SK-MEL-5 (cell line): ENCODE measurements around the gene PGGHG. TPM values are rescaled to one million over a fixed set of nuclear protein-coding genes. Genes with fewer than 3 reads are reported as not detected.
"Not testable (repeated sequence)": the region's sequence is repeated elsewhere in the genome, so short reads cannot be mapped to it uniquely, and the experiment has no call there.

Experiments used
- DNase-seq: peaks from one replicate; pipeline ENCODE4 v3.0.0-alpha.2; 2016; ENCODE audit warnings: low read depth, low spot score
- in situ Hi-C: cut with HindIII; loops from 2 replicates; pipeline ENCODE4 v1.10.0; 2016; ENCODE audit warnings: low sequenced_read_pairs, high pct_unique_total_duplicates, low pct_unique_long_range_greater_than_20kb
- total RNA-seq: library from RNA; depleted of rRNA; stranded (reverse); fragments of >200 nt; shearing (Covaris generic); gene quantifications from 2 replicates; pipeline ENCODE4 v1.2.3, GENCODE V29; 2014

The PGGHG gene
- total RNA-seq, 1 experiment from 2014 or later: 12.6 TPM

DNA sequence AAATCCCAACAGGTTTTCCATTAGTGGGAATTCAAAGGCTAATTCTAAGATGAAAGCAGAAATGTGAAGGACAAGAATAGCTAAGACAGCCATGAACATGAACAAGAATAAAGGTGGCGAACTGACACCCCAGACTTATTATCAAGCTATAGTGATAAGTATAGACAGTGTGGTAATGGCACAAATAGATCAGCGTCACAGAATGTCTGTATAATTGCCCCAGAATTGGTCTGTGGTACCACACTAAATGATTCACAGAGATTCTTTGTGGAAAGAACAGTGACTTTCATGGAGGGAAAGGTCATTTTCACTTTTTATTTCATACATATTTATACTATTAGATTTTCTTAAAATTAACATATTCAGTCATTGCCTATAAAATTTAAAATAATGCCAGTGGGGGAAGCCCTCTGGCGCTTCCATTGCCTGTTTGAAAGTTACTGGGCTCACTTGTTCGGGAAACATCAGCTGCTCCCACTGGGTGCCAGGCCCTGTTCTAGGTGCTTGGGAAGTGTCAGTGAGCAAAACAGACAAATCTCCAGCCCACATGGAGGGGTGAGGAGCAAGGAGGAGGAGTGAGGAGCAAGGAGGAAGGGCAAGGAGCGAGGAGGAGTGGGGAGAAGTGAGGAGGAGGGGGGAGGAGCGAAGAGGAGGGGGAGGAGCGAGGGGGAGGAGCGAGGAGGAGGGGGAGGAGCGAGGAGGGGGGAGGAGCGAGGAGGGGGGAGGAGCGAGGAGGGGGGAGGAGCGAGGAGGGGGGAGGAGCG is 22.1 kb upstream of the PGGHG start:
- peak; percentile 56 for DNase-seq
- in situ Hi-C loops: no loop called here

DNA sequence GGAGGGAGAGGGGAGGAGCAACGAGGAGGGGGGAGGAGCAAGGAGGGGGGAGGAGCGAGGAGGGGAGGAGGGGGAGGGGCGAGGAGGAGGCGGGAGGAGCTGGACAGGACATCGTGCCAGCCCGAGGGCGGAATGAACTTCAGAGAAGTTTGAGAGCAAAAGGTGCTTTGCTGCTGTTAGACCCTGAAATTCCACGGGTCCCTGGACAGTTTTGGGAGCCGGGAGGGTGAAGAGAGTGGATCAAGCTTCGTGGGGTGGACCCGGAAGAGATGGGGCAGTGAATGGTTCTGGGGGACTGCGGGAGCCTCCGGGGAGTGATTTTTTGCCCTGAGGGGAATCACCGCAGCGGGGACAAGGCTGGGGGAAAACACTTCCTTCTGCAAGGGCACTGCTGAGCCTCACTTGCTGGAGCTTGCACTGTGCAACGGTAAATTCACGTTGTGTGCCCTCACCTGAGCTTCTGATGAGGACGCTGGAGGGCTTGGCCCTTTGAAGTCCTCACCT is 21.4 kb upstream of the PGGHG start:
- peak; percentile 51 for DNase-seq
- in situ Hi-C loops: no loop called here

DNA sequence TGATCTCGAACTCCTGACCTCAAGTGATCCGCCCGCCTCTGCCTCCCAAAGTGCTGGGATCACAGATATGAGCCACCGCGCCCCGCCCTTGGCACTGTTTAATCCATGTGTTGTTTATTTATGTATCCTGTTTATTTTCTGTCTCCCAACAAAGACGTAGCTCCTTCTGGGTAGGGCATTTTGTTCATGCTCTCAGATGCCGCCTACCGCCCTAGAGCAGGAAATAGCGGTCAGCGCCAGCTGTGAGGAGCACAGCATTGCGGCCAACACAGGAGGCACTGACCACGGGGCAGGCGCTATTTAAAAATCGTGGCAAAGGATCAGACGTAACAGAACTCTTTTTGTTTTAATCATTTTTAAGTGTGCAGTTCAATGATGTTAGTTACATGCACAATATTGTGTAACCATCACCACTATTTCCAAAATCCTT is 20.2 kb upstream of the PGGHG start:
- in situ Hi-C loops: not testable (repeated sequence)
- peak; percentile 92 for DNase-seq

DNA sequence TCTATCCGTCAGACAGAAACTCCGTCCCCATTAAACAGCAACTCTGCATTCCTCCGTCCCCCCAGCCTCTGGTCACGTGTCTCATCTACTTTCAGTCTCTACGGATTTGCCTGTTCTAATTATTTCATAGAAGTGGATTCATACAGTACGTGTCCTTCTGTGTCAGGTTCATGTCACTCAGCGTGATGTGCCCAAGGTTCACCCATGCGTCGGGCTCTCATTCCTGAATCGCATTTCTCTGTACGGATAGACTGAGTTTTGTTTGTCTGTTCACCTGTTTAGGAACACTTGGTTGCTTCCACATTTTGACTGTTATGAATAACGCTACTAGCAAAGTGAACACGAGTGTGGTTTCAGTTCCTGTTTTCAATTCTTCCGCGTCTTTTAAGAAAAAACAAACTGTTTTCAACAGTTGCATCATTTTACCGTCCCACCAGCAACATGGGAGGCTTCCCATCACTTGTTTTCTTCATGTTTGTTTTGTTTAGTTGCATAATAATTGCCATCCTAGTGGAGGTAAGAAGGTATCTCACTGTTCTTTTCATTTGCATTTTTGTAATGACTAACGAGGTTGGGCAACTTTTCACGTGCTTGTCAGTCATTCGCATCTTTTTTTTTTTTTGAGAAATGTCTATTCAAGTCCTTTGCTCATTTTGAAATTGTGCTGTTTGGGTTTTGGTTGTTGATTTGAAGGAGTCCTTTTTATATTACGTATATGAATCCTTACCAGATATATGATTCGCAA is 19.6 kb upstream of the PGGHG start:
- in situ Hi-C loops: no loop called here
- peak; percentile 80 for DNase-seq

DNA sequence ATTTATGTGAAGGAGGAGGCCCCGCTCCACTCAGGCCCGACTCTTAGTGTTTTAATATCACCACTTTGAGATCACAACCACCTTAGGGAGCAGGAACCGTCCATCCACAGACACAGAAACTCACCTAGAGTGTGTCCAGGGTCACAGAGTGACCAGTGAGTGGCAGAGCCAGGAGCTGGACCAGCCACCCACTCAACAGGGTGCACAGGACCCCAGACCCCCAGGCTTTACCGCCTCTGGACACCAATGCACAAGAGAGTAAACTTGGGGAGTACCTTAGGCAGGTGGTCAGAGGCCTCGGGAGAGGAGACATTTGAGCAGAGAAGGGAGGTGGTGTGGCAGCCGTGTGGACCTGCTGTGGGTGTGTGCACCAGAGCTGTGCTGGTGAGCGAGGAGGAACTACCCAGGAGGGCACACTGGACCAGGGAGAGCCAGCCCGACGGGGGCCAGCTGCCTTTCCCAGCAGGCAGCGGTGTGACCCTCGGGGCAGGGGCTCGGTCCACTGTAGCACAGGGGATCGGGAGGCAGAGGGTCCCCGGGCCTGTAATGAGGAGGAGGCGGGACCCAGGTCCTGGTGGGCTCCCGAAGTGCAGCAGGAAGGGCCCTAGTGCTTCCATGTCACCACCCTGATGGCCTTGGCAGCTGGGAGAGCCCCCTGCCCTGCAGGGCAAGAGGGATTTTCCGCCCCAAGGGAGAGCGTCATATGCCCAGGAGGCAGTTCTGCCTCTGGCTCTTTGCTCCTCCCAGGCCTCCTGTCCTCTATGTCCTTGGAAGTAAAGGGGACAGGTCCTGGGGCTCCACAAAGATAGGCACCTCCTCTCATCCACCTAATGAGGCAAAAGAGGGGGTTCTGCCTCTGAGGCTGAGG is 18.2 kb upstream of the PGGHG start:
- no peak for DNase-seq
- in situ Hi-C loops: no loop called here

DNA sequence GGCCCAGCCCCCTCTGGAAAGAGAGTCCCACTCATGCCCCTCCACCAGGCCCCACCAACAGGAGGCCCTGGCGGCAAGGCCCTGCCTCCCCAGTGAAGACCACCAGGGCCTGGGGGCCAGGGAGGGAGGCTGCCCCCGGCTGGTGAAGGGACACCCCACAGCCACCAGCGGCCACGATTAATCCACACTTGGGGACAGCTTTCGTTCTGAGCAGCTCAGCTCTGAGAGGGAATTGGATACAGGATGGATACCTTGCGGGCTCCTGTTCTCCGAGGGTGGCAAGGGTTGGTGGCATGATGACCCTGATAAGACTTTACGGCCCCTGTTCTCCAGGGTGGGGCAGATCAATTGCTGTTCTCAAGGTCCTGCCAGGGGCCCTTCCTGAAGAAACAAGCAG is 17.6 kb upstream of the PGGHG start:
- in situ Hi-C loops: no loop called here
- no peak for DNase-seq

DNA sequence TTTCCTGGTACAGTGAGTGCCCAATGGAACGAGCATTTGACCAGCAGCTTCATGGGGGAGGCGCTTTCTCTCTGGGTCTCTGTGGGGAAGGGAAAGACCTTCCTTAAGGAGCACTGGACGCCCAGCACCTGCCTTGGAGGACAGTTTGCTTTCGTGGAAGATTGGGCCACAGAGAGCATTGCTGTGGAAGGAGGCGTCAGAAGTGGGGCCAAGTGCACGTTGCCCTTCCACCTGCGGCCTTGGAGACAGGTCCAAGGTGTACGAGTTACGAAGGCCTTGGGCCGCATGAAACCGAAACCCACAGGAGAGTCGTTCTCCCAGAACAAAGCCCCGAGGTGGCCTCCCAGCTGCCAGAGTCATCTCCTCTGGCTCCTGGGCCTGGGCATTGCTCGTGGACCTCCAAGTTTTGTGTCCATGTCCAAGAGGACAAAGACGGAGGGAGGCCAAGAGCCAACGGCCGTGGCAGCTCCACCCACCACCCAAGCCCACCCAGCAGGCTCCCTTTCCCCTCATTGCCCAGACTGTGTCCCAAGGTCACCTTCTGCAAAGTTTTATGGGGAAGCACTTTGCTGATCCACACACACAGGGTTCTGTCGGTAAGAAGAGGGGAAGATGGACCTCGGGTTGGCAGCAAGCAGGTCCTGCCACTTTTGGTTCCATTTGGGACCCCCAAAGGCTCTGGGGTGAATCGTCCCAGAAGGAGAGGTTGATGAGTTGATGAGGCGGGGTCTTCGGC is 16.6 kb upstream of the PGGHG start:
- DNase-seq: no peak
- in situ Hi-C loops: no loop called here

DNA sequence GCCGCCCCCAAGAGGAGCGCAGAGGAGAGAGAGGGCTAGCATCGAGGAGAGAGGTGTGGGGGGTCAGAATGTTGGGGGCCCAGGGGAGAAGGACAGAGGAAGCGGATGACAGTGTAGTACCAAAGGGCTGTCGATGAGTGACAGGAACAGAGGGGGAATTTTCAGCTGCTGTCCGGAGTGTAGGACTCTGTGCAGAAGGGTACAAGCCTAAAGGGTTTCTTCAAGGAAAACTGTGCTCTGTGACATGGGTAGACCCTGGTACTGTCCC is 16.1 kb upstream of the PGGHG start:
- in situ Hi-C loops: no loop called here
- DNase-seq: no peak

DNA sequence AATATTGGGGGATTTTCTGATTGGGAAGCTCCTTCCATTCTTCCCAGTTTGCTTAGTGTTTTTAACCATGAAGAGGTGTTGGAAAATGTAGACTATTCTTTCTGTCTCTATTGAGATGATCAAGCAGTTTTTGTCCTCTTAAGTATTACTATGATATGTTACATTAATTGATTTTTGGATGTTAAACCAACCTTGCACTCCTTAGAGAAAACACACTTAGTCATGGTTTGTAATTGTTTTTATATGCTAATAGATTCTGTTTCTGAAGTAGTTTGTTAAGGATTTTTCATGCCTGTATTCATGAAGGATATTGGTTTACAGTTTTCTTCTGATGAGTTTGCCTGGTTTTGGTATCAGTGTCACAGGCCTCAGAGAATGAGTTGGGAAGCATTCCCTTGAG is 12.7 kb upstream of the PGGHG start:
- in situ Hi-C loops: no loop called here
- no peak for DNase-seq

DNA sequence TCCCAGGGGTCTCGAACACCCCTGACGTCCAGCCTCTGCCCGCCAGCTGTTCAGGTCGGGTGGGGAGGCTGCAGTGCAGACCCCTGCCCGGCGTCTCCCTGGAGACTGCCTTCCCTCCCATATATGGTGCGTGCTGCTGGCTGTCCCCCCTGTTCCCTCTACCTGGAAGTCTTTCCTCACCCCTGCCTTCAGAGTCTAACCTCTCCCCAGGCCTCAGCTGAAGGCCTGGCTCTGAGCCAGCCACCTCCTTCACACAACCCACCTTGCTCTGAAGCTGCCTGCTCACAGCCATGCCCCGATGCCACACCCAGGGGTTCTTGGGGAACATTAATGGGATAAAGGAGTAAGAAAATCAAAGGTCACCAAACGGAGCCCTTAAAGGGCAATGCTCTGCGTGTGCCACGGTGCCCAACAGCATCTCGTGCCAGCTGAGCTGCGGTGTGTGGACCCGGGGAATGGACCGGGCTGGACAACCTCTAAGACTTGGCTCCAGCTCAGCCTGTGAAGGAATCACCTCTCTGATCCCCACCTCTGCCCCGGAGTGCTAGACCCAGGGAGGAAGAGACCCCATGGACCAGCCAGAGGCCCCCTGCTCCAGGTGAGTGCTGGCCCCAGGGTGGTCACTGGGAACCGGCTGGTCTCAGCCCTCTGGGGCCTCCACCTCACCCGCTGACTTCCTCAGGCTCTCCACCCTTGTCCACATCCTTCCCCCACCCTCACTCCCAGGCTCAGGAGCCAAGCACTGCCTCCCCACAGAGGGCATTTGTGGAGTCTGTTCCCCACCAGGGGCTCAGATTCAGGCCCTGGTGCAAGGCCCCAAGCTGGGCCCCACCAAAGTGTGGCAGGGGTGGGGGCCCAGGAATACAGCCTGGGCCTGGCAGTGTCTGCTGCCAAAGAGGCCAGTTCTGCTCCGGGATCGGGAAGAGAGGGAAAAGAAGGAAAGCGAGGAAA is 10.7 kb upstream of the PGGHG start, which contains the start of gene NLRP6:
Gene NLRP6 (plus strand): TSS at position 407 of the 951 bp plus-strand sequence. CDS start 163 bp downstream, at position 570.
- DNase-seq: no peak
- in situ Hi-C loops: no loop called here

DNA sequence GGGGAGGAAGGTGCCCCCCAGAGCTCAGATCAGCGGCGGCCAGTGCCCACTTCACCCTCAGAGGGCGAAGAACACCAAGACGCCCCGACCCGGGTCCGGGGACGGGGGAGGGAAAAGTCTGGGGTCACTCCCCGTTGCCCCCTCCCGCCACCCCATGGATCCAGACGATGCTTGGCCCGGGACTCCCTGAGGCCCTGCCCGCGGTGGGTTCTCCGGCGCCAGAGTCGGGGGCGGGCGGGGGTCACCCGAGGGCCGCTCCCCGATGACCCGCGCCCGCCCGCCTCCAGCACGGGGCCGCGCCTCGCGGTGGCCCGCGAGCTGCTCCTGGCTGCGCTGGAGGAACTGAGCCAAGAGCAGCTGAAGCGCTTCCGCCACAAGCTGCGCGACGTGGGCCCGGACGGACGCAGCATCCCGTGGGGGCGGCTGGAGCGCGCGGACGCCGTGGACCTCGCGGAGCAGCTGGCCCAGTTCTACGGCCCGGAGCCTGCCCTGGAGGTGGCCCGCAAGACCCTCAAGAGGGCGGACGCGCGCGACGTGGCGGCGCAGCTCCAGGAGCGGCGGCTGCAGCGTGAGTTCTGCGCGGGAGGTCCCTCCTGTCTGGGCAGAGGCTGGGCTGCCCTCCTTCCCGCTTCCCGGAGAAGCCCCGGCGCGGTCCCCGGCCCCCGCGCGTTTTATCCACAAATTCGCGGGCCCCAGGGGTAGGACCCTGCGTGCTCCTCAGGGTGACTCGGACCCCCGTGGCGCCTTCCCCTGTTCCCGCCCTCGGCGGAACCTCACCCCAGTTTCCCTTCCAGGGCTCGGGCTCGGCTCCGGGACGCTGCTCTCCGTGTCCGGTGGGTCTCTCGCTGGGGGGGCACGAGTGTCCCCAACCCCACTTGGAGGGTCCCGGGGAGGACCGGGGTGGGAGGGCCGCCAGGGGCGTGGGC is 9.6 kb upstream of the PGGHG start:
- DNase-seq: no peak
- in situ Hi-C loops: no loop called here

DNA sequence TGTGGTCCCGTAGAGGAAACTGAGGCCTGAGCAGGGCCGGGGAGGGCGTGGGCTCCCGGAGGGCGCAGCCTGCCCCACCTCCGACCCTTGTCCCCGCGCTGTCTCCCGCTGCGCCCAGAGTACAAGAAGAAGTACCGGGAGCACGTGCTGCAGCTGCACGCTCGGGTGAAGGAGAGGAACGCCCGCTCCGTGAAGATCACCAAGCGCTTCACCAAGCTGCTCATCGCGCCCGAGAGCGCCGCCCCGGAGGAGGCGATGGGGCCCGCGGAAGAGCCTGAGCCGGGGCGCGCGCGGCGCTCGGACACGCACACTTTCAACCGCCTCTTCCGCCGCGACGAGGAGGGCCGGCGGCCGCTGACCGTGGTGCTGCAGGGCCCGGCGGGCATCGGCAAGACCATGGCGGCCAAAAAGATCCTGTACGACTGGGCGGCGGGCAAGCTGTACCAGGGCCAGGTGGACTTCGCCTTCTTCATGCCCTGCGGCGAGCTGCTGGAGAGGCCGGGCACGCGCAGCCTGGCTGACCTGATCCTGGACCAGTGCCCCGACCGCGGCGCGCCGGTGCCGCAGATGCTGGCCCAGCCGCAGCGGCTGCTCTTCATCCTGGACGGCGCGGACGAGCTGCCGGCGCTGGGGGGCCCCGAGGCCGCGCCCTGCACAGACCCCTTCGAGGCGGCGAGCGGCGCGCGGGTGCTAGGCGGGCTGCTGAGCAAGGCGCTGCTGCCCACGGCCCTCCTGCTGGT is 8.8 kb upstream of the PGGHG start:
- in situ Hi-C loops: no loop called here

DNA sequence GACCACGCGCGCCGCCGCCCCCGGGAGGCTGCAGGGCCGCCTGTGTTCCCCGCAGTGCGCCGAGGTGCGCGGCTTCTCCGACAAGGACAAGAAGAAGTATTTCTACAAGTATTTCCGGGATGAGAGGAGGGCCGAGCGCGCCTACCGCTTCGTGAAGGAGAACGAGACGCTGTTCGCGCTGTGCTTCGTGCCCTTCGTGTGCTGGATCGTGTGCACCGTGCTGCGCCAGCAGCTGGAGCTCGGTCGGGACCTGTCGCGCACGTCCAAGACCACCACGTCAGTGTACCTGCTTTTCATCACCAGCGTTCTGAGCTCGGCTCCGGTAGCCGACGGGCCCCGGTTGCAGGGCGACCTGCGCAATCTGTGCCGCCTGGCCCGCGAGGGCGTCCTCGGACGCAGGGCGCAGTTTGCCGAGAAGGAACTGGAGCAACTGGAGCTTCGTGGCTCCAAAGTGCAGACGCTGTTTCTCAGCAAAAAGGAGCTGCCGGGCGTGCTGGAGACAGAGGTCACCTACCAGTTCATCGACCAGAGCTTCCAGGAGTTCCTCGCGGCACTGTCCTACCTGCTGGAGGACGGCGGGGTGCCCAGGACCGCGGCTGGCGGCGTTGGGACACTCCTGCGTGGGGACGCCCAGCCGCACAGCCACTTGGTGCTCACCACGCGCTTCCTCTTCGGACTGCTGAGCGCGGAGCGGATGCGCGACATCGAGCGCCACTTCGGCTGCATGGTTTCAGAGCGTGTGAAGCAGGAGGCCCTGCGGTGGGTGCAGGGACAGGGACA is 8.0 kb upstream of the PGGHG start:
- in situ Hi-C loops: no loop called here
- no peak for DNase-seq

More for the DNA sequence above, 8.8 kb upstream of the PGGHG start:
- DNase-seq: no peak

DNA sequence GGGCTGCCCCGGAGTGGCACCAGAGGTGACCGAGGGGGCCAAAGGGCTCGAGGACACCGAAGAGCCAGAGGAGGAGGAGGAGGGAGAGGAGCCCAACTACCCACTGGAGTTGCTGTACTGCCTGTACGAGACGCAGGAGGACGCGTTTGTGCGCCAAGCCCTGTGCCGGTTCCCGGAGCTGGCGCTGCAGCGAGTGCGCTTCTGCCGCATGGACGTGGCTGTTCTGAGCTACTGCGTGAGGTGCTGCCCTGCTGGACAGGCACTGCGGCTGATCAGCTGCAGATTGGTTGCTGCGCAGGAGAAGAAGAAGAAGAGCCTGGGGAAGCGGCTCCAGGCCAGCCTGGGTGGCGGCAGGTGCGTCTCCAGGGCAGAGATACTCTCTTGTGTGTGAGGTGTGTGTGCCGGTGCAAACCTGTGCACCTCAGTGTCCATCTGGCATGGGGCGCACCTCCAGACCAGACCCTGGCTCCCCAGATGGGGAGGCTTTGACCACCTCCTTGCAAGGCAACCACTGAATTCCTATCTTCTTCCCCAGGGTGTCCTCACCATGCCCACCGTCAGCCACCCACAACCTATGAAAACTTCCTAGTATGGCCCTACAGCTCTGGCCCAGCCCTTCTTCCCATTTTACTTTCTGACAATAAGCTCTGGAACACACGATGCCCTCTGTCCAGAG is 7.3 kb upstream of the PGGHG start:
- in situ Hi-C loops: no loop called here
- DNase-seq: no peak
